ENCODE results near the gene RBMS3. TPM values are rescaled to one million over a fixed set of nuclear protein-coding genes. Genes with fewer than 3 reads are reported as not detected.

Gene RBMS3
- polyA plus RNA-seq, 1 experiment: 33.4 TPM

GRCh38 chr3:29568355-29568754, 287.5 kb downstream of the RBMS3 start:
- no peaks in the 10 kb centered on the region for H3K9me3 ChIP-seq (ENCODE audit: control insufficient read depth, insufficient read depth, low read length)
- no peak for DNase-seq (ENCODE audit: low read depth, low spot score)
- POLR2A ChIA-PET: no interaction called here
- CTCF ChIA-PET: no interaction called here
- H3K4me3 ChIP-seq (ENCODE audit: low read depth, low read length): no peak overlapping the region
- no peaks in the 10 kb centered on the region for H3K27me3 ChIP-seq (ENCODE audit: control insufficient read depth, insufficient read depth, low read length)
- no peak for TF ChIP-seq CTCF (IDR thresholded peaks at IDR 0.05; ENCODE audit: low read depth, low read length)
- no peak overlapping the region for H3K27ac ChIP-seq (ENCODE audit: low read depth, low read length)

GRCh38 chr3:29576181-29576580, 295.3 kb downstream of the RBMS3 start:
- H3K27me3 ChIP-seq (ENCODE audit: control insufficient read depth, insufficient read depth, low read length): no peaks in the 10 kb centered on the region
- no peak for TF ChIP-seq CTCF (IDR thresholded peaks at IDR 0.05; ENCODE audit: low read depth, low read length)
- H3K9me3 ChIP-seq (ENCODE audit: control insufficient read depth, insufficient read depth, low read length): no peaks in the 10 kb centered on the region
- no peak overlapping the region for H3K27ac ChIP-seq (ENCODE audit: low read depth, low read length)
- no peak for DNase-seq (ENCODE audit: low read depth, low spot score)
- ChIA-PET POLR2A (no interaction called here), CTCF (no interaction called here)
- H3K4me3 ChIP-seq (ENCODE audit: low read depth, low read length): no peak overlapping the region

- no peak for TF ChIP-seq CTCF (IDR thresholded peaks at IDR 0.05; ENCODE audit: low read depth, low read length)
- ChIA-PET POLR2A (no interaction called here), CTCF (no interaction called here)
- no peak overlapping the region for H3K4me3 ChIP-seq (ENCODE audit: low read depth, low read length)
- no peaks in the 10 kb centered on the region for H3K27me3 ChIP-seq (ENCODE audit: control insufficient read depth, insufficient read depth, low read length)
- DNase-seq (ENCODE audit: low read depth, low spot score): no peak
- no peaks in the 10 kb centered on the region for H3K9me3 ChIP-seq (ENCODE audit: control insufficient read depth, insufficient read depth, low read length)
- H3K27ac ChIP-seq (ENCODE audit: low read depth, low read length): no peak overlapping the region
Observed at GRCh38 chr3:29576675-29577074, 295.8 kb downstream of the RBMS3 start.

GRCh38 chr3:29577250-29577649, 296.4 kb downstream of the RBMS3 start:
- no peak for TF ChIP-seq CTCF (IDR thresholded peaks at IDR 0.05; ENCODE audit: low read depth, low read length)
- Histone ChIP-seq H3K27ac (ENCODE audit: low read depth, low read length) (no peak overlapping the region), H3K9me3 (ENCODE audit: control insufficient read depth, insufficient read depth, low read length) (no peaks in the 10 kb centered on the region), H3K27me3 (ENCODE audit: control insufficient read depth, insufficient read depth, low read length) (no peaks in the 10 kb centered on the region), H3K4me3 (ENCODE audit: low read depth, low read length) (no peak overlapping the region)
- ChIA-PET POLR2A (no interaction called here), CTCF (no interaction called here)
- no peak for DNase-seq (ENCODE audit: low read depth, low spot score)

GRCh38 chr3:29581311-29581710, 300.4 kb downstream of the RBMS3 start:
- Histone ChIP-seq H3K27ac (ENCODE audit: low read depth, low read length) (no peak overlapping the region), H3K9me3 (ENCODE audit: control insufficient read depth, insufficient read depth, low read length) (no peaks in the 10 kb centered on the region), H3K27me3 (ENCODE audit: control insufficient read depth, insufficient read depth, low read length) (no peaks in the 10 kb centered on the region), H3K4me3 (ENCODE audit: low read depth, low read length) (no peak overlapping the region)
- DNase-seq (ENCODE audit: low read depth, low spot score): no peak
- ChIA-PET CTCF (no interaction called here), POLR2A (no interaction called here)
- no peak for TF ChIP-seq CTCF (IDR thresholded peaks at IDR 0.05; ENCODE audit: low read depth, low read length)

All from AG04450 (cell line).